ENCODE data around the gene FBXW10B. TPM values are rescaled to one million over a fixed set of nuclear protein-coding genes. Genes with fewer than 3 reads are reported as not detected.
"Not testable (repeated sequence)": the region's sequence is repeated elsewhere in the genome, so short reads cannot be mapped to it uniquely, and the experiment has no call there.

Gene FBXW10B
- total RNA-seq, 1 experiment from 2014 or later = not detected

DNA sequence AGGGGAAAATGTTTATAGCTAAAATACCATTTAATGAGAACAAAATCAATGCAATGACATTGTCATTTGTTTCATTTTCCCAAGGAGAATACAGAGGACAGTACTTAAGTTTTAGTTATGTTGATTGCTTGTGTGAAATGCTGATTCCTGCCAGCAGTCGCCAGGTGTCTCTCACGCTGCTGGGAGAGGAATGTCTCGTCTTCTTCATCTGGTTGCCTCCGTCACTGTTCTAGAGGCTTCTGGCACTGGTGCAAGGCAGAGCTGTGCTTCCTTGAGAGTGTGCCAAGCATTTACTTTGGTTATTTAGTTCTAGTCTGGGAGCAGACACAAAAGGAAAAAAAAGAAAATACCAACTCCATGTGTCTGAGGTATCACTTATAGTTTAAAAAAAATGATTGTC, 45.6 kb downstream of the FBXW10B start:
- H2BK20ac ChIP-seq (ENCODE audit: low read depth, low read length, poor library complexity, severe bottlenecking); H3K27ac Mint-ChIP-seq; H3K9me3 ChIP-seq (ENCODE audit: control insufficient read depth, low read depth, low read length); H2BK120ac ChIP-seq (ENCODE audit: low read depth, low read length, poor library complexity, severe bottlenecking); H3K56ac ChIP-seq (ENCODE audit: insufficient read length, low read depth, low read length); H3K36me3 Mint-ChIP-seq (ENCODE audit: insufficient read depth in 1 of 3, low read depth in 3 of 3); H3K27ac ChIP-seq (ENCODE audit: insufficient read length, low read depth, low read length); H3K14ac ChIP-seq (ENCODE audit: insufficient read depth, low read length); H3K23ac ChIP-seq (ENCODE audit: insufficient read length, low read depth, low read length); H3K79me2 ChIP-seq (ENCODE audit: insufficient read depth, low read length); H3K18ac ChIP-seq (ENCODE audit: insufficient read length, low read depth, low read length); H3T11ph ChIP-seq (ENCODE audit: low read length); H2BK5ac ChIP-seq (ENCODE audit: insufficient read length, low read length); H3K4ac ChIP-seq (ENCODE audit: low read depth, low read length); H3K27me3 Mint-ChIP-seq (ENCODE audit: low read depth); H4K8ac ChIP-seq (replicated peaks; ENCODE audit: insufficient read length, low read depth, low read length); H3K9me3 Mint-ChIP-seq; H3K27me3 ChIP-seq (ENCODE audit: insufficient read depth, low read length); H2BK15ac ChIP-seq (ENCODE audit: low read depth, low read length); H2AFZ ChIP-seq (ENCODE audit: low read length); H3K23me2 ChIP-seq (ENCODE audit: insufficient read length, low read depth, low read length, poor library complexity, severe bottlenecking); H3K9ac ChIP-seq (ENCODE audit: extremely low read depth, insufficient read length, low read length); H3K79me1 ChIP-seq (ENCODE audit: insufficient read depth, low read depth, low read length, poor library complexity, severe bottlenecking); H3K4me1 ChIP-seq (ENCODE audit: insufficient read depth, low read length); H4K20me1 ChIP-seq (ENCODE audit: control insufficient read depth, insufficient read depth, insufficient read length); H2BK12ac ChIP-seq (ENCODE audit: insufficient read length, low read depth, low read length); H3K4me3 Mint-ChIP-seq; H4K5ac ChIP-seq (ENCODE audit: insufficient read length, low read depth, low read length); H3K4me2 ChIP-seq (ENCODE audit: insufficient read depth, insufficient read length, low read length); H4K91ac ChIP-seq (ENCODE audit: insufficient read length, low read depth, low read length); H2AK5ac ChIP-seq (ENCODE audit: insufficient read length, low read length): not testable (repeated sequence)
- peaks cover 10 to 14% of the 10 kb centered on the region in 2 experiments for H3K4me1 Mint-ChIP-seq
- DNase-seq = peak; percentile 58
- WGBS (ENCODE audit: extremely low coverage, insufficient read length, low lambda C conversion rate) = no CpG with 5 or more reads among the region's 4 CpGs
- TF ChIP-seq, protein P1, sequence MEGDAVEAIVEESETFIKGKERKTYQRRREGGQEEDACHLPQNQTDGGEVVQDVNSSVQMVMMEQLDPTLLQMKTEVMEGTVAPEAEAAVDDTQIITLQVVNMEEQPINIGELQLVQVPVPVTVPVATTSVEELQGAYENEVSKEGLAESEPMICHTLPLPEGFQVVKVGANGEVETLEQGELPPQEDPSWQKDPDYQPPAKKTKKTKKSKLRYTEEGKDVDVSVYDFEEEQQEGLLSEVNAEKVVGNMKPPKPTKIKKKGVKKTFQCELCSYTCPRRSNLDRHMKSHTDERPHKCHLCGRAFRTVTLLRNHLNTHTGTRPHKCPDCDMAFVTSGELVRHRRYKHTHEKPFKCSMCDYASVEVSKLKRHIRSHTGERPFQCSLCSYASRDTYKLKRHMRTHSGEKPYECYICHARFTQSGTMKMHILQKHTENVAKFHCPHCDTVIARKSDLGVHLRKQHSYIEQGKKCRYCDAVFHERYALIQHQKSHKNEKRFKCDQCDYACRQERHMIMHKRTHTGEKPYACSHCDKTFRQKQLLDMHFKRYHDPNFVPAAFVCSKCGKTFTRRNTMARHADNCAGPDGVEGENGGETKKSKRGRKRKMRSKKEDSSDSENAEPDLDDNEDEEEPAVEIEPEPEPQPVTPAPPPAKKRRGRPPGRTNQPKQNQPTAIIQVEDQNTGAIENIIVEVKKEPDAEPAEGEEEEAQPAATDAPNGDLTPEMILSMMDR (conservative IDR thresholded peaks at IDR 0.05) = peak; percentile 40; the same call in 2 of the 3 replicates

Other genes starting within 250 kb of the FBXW10B start
- 3.8 and 5.0 TPM in 2 replicates for gene CDRT4, start 152.1 kb downstream of the FBXW10B start, total RNA-seq (2021)
- gene TVP23C, start 56.2 kb downstream of the FBXW10B start, total RNA-seq (2021) = 11.5 and 16.9 TPM in 2 replicates
- 15.1 and 17.7 TPM in 2 replicates for gene TRIM16, start 64.6 kb upstream of the FBXW10B start, total RNA-seq (2021)
- gene ZNF286A, start 80.0 kb upstream of the FBXW10B start, total RNA-seq (2021) = 101 and 109 TPM in 2 replicates
- 0.77 and 0.83 TPM in 2 replicates for gene TBC1D26, start 112.6 kb upstream of the FBXW10B start, total RNA-seq (2021)